ENCODE data around the gene ABHD2.

The ABHD2 gene

DNA sequence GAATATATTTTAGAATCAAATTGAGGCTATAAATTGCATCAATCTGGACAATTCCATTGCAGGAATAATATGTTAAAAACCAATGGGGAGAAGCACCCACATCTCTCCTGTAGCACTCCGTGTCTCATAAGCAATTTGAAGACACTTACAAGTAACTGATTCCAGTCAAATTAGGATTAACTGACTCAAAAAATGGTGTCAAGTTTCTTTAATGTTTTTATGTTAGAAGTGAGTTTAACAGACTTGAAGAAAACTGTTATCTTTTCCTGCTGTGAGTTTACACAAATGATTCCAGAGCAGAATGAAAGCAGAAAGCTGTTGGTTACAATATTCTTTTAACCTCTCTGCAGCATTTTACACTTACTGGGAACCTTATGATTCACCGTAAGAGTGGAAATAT, 109.9 kb downstream of the ABHD2 start:
- no peaks in the 10 kb centered on the region for H3K9me3 Mint-ChIP-seq

GRCh38 chr15:89198934-89199333, 110.7 kb downstream of the ABHD2 start:
- Mint-ChIP-seq H3K36me3 (ENCODE audit: low read depth) (peaks cover 15% of the 10 kb centered on the region), H3K4me3 (no peak overlapping the region), H3K27me3 (ENCODE audit: low read depth) (no peaks in the 10 kb centered on the region), H3K27ac (peak overlapping the region in 2 of 3 experiments; percentile 42 to 57), H3K4me1 (peaks cover 14% of the 10 kb centered on the region), H3K9me3 (no peaks in the 10 kb centered on the region)
- TF ChIP-seq CTCF (IDR thresholded peaks at IDR 0.05; ENCODE audit: unreplicated experiment in 3 of 3), result no peak

More for the DNA sequence above, 109.9 kb downstream of the ABHD2 start:
- no peak for TF ChIP-seq CTCF (IDR thresholded peaks at IDR 0.05; ENCODE audit: unreplicated experiment in 3 of 3)
- no peak overlapping the region for H3K4me3 Mint-ChIP-seq
- H3K4me1 Mint-ChIP-seq, result peaks cover 14% of the 10 kb centered on the region
- peaks cover 20% of the 10 kb centered on the region for H3K36me3 Mint-ChIP-seq (ENCODE audit: low read depth)
- H3K27me3 Mint-ChIP-seq (ENCODE audit: low read depth), result no peaks in the 10 kb centered on the region
- H3K27ac Mint-ChIP-seq, result peak overlapping the region in 1 of 3 experiments; percentile 42

- peaks cover 12% of the 10 kb centered on the region for H3K36me3 Mint-ChIP-seq (ENCODE audit: low read depth)
- no peak for TF ChIP-seq CTCF (IDR thresholded peaks at IDR 0.05; ENCODE audit: unreplicated experiment in 3 of 3)
- H3K4me3 Mint-ChIP-seq, result no peak overlapping the region
- peaks cover 14% of the 10 kb centered on the region for H3K4me1 Mint-ChIP-seq
- H3K9me3 Mint-ChIP-seq, result no peaks in the 10 kb centered on the region
- peak overlapping the region; percentile 51 to 88 (median 57) for H3K27ac Mint-ChIP-seq
- no peaks in the 10 kb centered on the region for H3K27me3 Mint-ChIP-seq (ENCODE audit: low read depth)
Observed at GRCh38 chr15:89199746-89200145, 111.5 kb downstream of the ABHD2 start.

DNA sequence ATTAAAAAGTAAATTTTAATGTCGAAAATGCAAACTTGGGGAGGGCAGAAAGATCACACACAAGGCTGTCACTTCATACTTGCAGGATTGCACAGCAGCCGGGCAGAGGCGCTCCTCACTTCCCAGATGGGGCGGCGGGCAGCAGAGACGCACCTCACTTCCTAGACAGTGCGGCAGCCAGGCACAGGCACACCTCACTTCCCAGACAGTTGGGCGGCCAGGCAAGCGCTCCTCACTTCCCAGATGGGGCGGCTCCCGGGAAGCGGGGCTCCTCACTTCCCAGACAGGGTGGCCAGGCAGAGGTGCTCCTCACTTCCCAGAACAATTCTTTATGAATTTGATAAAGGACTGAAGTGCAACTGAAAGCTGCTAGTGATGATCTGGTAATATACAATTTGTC, 111.9 kb downstream of the ABHD2 start:
- no peak for TF ChIP-seq CTCF (IDR thresholded peaks at IDR 0.05; ENCODE audit: unreplicated experiment in 3 of 3)
- Mint-ChIP-seq H3K27me3 (ENCODE audit: low read depth) (no peaks in the 10 kb centered on the region), H3K36me3 (ENCODE audit: low read depth) (peaks cover 12% of the 10 kb centered on the region), H3K4me1 (peaks cover 14% of the 10 kb centered on the region), H3K4me3 (no peak overlapping the region), H3K27ac (peak overlapping the region in 1 of 3 experiments; percentile 57), H3K9me3 (no peaks in the 10 kb centered on the region)

DNA sequence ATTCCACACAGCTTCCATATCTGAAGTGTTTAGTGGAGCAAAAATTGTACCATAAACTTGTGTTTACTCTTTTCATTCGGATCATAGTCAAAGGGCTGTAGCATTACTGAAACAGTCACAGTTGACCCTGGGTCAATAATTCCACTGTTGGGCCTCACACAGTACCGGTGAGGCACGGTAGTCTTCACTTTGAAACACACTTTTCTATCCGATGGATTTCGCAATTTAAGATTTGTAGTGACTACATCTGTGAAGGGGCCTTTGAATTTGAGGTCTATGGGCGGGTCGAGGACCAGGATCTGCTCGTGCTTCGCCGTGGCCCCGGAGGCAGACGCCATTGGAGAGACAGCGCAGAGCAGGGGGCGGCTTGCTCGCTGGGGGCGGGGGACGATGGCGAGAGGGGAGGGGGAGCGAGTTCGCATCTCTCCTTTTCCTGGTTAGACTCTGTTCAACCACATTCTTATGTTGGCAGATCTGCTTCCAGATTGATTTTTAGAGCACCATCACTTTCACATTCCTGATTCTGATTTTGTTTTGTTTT, 113.3 kb downstream of the ABHD2 start:
- H3K27ac Mint-ChIP-seq, result no peak overlapping the region
- no peaks in the 10 kb centered on the region for H3K9me3 Mint-ChIP-seq
- TF ChIP-seq CTCF (IDR thresholded peaks at IDR 0.05; ENCODE audit: unreplicated experiment in 3 of 3), result no peak
- H3K27me3 Mint-ChIP-seq (ENCODE audit: low read depth), result no peaks in the 10 kb centered on the region
- peaks cover 14% of the 10 kb centered on the region for H3K4me1 Mint-ChIP-seq
- no peak overlapping the region for H3K4me3 Mint-ChIP-seq
- H3K36me3 Mint-ChIP-seq (ENCODE audit: low read depth), result peaks cover 8% of the 10 kb centered on the region

DNA sequence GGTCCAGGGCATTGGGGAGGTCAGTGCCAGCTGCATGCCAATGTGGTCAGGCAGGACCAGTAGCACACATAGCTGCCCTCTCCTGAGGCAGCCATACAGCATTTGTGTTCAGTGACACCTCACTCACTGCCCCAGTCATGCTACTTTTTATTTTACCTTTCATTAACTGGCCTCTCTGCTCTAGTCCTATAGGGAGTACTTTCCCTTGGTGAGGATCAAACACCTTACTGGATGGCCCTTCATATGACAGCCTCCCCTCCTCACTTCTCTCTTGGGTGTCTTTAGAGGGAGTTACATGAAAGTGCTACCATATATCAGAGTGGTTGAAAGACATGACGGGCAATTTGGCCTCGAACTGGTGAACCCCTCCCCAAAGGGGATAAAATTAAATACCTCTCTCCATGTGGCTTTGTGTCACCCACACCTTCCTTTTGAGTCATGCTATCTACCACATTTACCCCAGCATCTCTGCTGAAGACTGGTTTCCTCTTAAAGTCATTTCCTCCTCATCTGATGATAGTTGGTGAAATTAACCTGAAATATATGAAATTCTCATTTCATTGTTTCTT, 115.5 kb downstream of the ABHD2 start:
- H3K36me3 Mint-ChIP-seq (ENCODE audit: low read depth), result peaks cover 4% of the 10 kb centered on the region
- peaks cover 13% of the 10 kb centered on the region for H3K4me1 Mint-ChIP-seq
- H3K27me3 Mint-ChIP-seq (ENCODE audit: low read depth), result no peaks in the 10 kb centered on the region
- H3K27ac Mint-ChIP-seq, result no peak overlapping the region
- no peaks in the 10 kb centered on the region for H3K9me3 Mint-ChIP-seq
- no peak overlapping the region for H3K4me3 Mint-ChIP-seq
- no peak for TF ChIP-seq CTCF (IDR thresholded peaks at IDR 0.05; ENCODE audit: unreplicated experiment in 3 of 3)
